GM20431 (cell line): ENCODE data around the gene VIPR2.

ENCODE experiments used
- in situ Hi-C: fragments of 300-500 bp; cut with MseI, MboI; formaldehyde crosslinking; loops from one replicate; pipeline ENCODE4 v1.15.0; 2020; ENCODE audit warnings: low sequenced_read_pairs; ENCODE audit not compliant: unreplicated experiment

Gene VIPR2

DNA sequence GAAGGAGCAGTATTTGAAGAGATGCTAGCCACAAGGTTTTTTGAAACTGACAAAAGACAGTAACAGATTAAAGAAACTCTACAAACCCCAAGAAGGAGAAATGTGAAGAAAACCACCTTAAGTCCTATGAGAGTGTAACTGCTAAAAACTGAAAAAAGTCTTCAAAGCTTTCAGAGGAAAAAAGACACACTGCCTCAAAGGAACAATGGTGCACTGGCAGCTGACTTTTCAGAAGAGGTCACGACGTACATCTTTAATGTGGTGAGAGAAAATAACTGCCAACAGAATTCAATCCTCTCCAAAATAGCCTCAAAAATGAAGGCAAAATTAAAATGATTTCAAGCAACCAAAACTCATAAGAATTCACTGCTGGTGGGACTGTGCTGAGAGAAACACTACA lies 94.0 kb downstream of the VIPR2 start:
- in situ Hi-C loops, result no loop called here

DNA sequence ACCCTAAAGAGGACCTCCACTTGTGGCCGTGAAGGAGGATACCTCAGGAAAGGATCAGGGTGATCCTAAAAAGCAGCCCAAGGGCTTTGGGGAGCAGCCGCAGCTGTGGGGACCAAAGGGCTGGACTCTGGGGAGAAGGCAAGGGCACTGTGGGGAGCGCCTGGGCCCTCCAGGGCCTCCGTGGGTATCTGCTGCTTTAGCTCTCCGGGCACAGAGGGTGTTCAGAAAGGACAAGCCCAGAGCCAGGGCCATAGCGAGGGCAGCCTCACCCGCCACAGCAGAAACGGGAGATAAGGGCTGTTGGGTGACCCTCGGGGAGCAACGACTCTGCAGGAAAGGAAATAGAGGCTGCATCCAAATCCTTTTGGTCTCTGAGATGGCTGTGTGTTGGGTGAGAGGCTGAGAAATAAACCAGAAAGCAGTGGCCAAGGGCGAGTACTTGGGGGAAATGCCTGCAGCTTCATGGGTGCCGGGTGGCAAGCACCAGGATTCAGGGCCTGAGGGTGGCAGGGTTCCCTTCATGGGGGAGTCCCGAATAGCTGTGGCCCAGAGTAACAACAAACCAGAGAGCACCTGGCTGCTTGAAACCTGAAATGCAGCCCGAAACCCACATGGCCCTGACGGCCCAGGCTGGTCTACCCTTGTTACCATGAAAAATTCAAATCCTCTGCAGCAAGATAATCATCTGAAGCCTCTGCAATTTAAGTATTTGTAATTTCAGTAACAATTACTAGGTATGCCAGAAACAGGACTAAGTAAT lies 95.2 kb downstream of the VIPR2 start:
- in situ Hi-C loops, result no loop called here

DNA sequence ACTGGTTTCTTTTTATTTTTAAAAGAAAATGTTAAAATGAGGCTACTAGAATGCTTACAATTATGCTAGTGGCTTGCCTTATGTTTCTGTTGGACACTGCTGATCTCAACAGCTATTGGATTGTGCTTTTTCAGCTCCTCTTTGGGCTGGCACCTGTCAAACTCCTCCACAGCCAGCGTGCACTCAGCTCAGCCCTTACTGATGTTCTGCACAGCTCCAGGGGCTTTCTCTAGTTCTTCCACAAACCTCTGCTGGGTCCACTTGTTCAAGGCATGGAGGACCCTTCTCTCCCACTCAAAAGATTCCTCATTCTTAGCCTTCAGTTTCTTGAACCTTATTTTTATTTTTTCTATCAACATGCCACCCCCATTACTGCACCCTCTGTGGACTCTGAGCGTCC lies 96.0 kb downstream of the VIPR2 start:
- in situ Hi-C loops, result no loop called here

- in situ Hi-C loops, result no loop called here
Observed at GRCh38 chr7:159047536-159047935, 97.1 kb downstream of the VIPR2 start.

DNA sequence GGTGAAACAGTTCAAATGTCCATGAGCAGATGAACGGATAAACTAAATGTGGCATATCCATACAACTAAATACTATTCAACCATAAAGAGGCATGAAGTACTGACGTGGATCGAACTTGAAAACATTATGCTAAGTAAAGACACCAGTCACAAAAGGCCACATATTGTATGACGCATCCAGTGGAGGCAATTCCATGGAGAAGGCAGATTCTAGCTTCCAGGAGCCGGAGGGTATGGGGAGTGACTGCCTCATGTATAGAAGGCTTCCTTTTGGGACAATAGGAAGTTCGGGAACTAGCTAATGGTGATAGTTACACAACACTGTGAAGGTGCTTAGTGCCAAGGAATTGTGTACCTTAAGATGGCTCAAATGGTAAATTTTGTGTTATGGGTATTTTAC lies 98.4 kb downstream of the VIPR2 start:
- in situ Hi-C loops, result no loop called here

GRCh38 chr7:159045839-159046238 lies 98.8 kb downstream of the VIPR2 start:
- in situ Hi-C loops, result no loop called here

DNA sequence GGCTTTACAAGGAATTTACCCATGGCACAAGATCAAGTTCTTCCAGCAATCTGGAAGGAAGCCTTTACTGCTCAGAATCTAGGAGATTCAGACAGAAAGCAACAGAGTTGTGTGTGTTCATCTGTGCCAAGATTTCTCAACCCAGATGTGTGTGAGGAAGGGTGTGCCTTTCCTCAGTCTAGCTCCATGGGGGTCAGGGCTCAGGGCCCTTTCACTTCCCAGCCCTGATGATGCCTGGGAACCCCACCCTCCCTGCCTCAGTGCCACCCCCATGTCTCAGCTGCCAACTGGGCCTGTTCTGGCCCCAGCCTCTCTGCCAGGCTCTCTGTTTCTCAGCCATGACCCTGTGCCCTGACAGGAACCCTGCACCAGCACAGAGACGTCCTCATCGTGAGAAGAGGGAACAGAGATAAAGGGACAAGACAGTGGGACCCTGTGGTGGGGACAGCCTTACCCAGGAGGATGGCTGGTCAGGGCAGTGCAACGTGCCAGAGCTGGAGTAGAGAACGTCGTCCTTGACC lies 102.0 kb downstream of the VIPR2 start:
- in situ Hi-C loops, result no loop called here

- in situ Hi-C loops, result no loop called here
Observed at GRCh38 chr7:159042103-159042502, 102.6 kb downstream of the VIPR2 start.

GRCh38 chr7:159040912-159041711 lies 103.6 kb downstream of the VIPR2 start:
- in situ Hi-C loops, result no loop called here

DNA sequence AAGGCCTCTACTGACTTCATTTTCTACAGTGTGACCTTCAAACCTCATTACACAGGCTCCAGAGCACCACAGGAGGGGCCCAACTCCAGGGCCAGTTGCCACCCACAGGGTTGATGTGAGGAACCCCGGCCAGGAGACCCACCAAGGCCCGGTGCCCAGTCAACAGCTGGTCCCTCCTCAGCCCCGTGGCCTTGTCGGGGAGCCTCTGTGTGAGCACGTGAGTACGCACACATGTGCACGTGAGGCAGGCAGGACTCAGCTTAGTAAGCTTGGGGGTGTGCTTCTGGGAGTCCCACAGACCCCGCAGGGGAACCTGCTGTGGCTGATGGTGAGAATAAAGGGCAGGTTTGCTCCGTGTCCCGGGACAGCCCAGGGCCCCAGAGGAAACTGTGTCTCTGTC lies 104.5 kb downstream of the VIPR2 start:
- in situ Hi-C loops, result no loop called here

DNA sequence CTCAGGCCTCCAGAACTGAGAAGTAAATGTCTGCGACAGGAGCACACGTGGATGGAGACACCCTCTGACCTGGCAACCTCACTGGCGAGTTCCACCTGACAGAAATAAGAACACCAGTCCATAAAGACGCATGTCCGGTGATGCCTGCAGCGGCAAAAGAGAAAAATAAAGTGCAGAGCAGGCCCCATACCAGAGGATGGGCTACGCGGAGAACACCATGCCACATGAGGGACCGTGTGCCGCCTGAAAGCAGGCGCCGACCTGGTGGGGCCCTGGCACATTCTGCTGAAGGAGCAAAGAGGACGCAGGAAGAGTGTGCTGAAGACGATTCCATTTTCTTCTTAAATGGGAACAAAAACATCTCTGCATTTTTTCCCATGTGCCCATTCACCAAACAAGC lies 105.0 kb downstream of the VIPR2 start:
- in situ Hi-C loops, result no loop called here

GRCh38 chr7:159038066-159038465 lies 106.6 kb downstream of the VIPR2 start:
- in situ Hi-C loops, result no loop called here

- in situ Hi-C loops, result no loop called here
Observed at GRCh38 chr7:159036916-159037605, 107.6 kb downstream of the VIPR2 start.

- in situ Hi-C loops, result no loop called here
Observed at GRCh38 chr7:159035571-159036073, 109.0 kb downstream of the VIPR2 start.

- in situ Hi-C loops, result no loop called here
Observed at GRCh38 chr7:159034988-159035387, 109.7 kb downstream of the VIPR2 start.

- in situ Hi-C loops, result no loop called here
Observed at GRCh38 chr7:159034394-159034793, 110.3 kb downstream of the VIPR2 start.

GRCh38 chr7:159033956-159034355 lies 110.7 kb downstream of the VIPR2 start:
- in situ Hi-C loops, result no loop called here

DNA sequence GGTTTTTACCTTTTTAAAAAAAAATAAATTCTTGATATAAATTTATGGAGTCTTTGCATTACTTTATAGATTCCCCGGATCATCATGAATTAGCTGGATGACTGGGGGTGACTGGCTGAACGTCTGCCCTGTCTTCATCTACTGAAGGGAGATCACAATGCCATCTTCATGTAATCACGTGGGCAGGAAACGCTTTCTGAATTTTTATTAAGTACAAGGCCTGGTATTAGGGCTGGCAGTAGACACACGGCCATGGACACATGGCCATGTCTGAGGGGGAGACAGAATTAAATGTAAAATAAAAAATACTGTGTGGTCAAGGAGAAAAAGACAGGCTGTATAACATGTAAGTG lies 111.2 kb downstream of the VIPR2 start:
- in situ Hi-C loops, result no loop called here

GRCh38 chr7:159032753-159033472 lies 111.8 kb downstream of the VIPR2 start:
- in situ Hi-C loops, result no loop called here

GRCh38 chr7:159032322-159032721 lies 112.3 kb downstream of the VIPR2 start:
- in situ Hi-C loops, result no loop called here
